Trophoblast cell (in vitro differentiated cells and primary cell): ENCODE measurements around the gene MGMT.

Experiments
- DNase-seq, 2 donors: peaks; one replicate each; pipeline ENCODE4 v3.0.0-alpha.2; 2016
- H2AFZ ChIP-seq: 2 replicates; pipeline ENCODE4 v1.6.1; 2013; ENCODE audit warnings: low read length, moderate library complexity, mild to moderate bottlenecking; ENCODE audit not compliant: insufficient read depth, poor library complexity
- H2AK5ac ChIP-seq: 2 replicates; pipeline ENCODE4 v1.6.1; 2013; ENCODE audit warnings: mild to moderate bottlenecking, low read length
- H2BK120ac ChIP-seq: 2 replicates; pipeline ENCODE4 v1.6.1; 2013; ENCODE audit warnings: low read length, mild to moderate bottlenecking, moderate library complexity; ENCODE audit not compliant: insufficient read depth, poor library complexity
- H2BK12ac ChIP-seq: 2 replicates; pipeline ENCODE4 v1.6.1; 2013; ENCODE audit warnings: mild to moderate bottlenecking, low read length, moderate library complexity
- H2BK5ac ChIP-seq: 2 replicates; pipeline ENCODE4 v1.6.1; 2013; ENCODE audit warnings: low read length, low read depth, moderate library complexity, mild to moderate bottlenecking; ENCODE audit not compliant: poor library complexity
- H3K14ac ChIP-seq: 2 replicates; pipeline ENCODE4 v1.6.1; 2013; ENCODE audit warnings: mild to moderate bottlenecking, low read length
- H3K18ac ChIP-seq: 2 replicates; pipeline ENCODE4 v1.6.1; 2013; ENCODE audit warnings: mild to moderate bottlenecking, low read length
- H3K23ac ChIP-seq: 2 replicates; pipeline ENCODE4 v1.6.1; 2013; ENCODE audit warnings: low read length
- H3K27ac ChIP-seq: 2 replicates; pipeline ENCODE4 v1.5.1; 2013; ENCODE audit warnings: low read depth, mild to moderate bottlenecking, inconsistent platforms, low read length, moderate library complexity
- H3K27me3 ChIP-seq: 2 replicates; pipeline ENCODE4 v1.6.1; 2013; ENCODE audit warnings: inconsistent platforms, mild to moderate bottlenecking, low read length, moderate library complexity; ENCODE audit not compliant: insufficient read depth
- H3K36me3 ChIP-seq, 2 experiments: 1 replicate in 1 of 2; 2 replicates in 1 of 2; pipeline ENCODE4 v1.6.1; 2013; ENCODE audit warnings: low read length in 2 of 2, mild to moderate bottlenecking in 2 of 2, moderate library complexity in 1 of 2; ENCODE audit not compliant: insufficient read depth in 2 of 2, control insufficient read depth in 1 of 2
- H3K4ac ChIP-seq: 2 replicates; pipeline ENCODE4 v1.6.1; 2013; ENCODE audit warnings: low read depth, mild to moderate bottlenecking, low read length, moderate library complexity
- H3K4me1 ChIP-seq, 2 experiments: 1 replicate in 1 of 2; 2 replicates in 1 of 2; pipeline ENCODE4 v1.6.1; 2013; ENCODE audit warnings: low read length in 2 of 2, mild to moderate bottlenecking in 2 of 2, moderate library complexity in 1 of 2; ENCODE audit not compliant: insufficient read depth in 2 of 2, control insufficient read depth in 1 of 2
- H3K4me2 ChIP-seq: 2 replicates; pipeline ENCODE4 v1.6.1; 2013; ENCODE audit warnings: inconsistent platforms, mild to moderate bottlenecking, low read length, moderate library complexity
- H3K4me3 ChIP-seq: 2 replicates; pipeline ENCODE4 v1.5.1; 2013; ENCODE audit warnings: mild to moderate bottlenecking, low read depth, low read length, inconsistent platforms
- H3K79me1 ChIP-seq: one replicate; pipeline ENCODE4 v1.6.1; 2013; ENCODE audit warnings: low read length
- H3K79me2 ChIP-seq: 2 replicates; pipeline ENCODE4 v1.6.1; 2013; ENCODE audit warnings: low read length, mild to moderate bottlenecking; ENCODE audit not compliant: control insufficient read depth, insufficient read depth, poor library complexity
- H3K9ac ChIP-seq: 2 replicates; pipeline ENCODE4 v1.6.1; 2013; ENCODE audit warnings: mild to moderate bottlenecking, low read length
- H3K9me3 ChIP-seq: 2 replicates; pipeline ENCODE4 v1.6.1; 2013; ENCODE audit warnings: low read depth, mild to moderate bottlenecking, control low read depth, inconsistent platforms, low read length; ENCODE audit not compliant: insufficient read depth
- H4K12ac ChIP-seq: 2 replicates; pipeline ENCODE4 v1.6.1; 2013; ENCODE audit warnings: low read depth, mild to moderate bottlenecking, low read length, moderate library complexity
- H4K8ac ChIP-seq: 2 replicates; pipeline ENCODE4 v1.6.1; 2013; ENCODE audit warnings: low read depth, mild to moderate bottlenecking, low read length, moderate library complexity
- H4K91ac ChIP-seq: one replicate; pipeline ENCODE4 v1.6.1; 2013; ENCODE audit warnings: low read depth, mild to moderate bottlenecking, low read length, moderate library complexity
- WGBS: extraction: QIAGEN DNeasy Blood & Tissue Kit; methylation state at CpG from one replicate; pipeline ENCODE4 v1.1.7; 2013; ENCODE audit warnings: missing lambda C conversion rate; ENCODE audit not compliant: insufficient read length, insufficient coverage; ENCODE audit errors: extremely low coverage; 5-methylcytosine and 5-hydroxymethylcytosine counted together

Gene MGMT

GRCh38 chr10:129505500-129506075, 38.5 kb downstream of the MGMT start:
- no CpG with 5 or more reads among the region's 4 CpGs for WGBS
- Histone ChIP-seq H3K79me1 (no peaks in the 10 kb centered on the region), H4K91ac (no peak overlapping the region), H3K27ac (no peak overlapping the region), H3K4me3 (no peak overlapping the region), H3K79me2 (no peaks in the 10 kb centered on the region), H3K4me1 (no peaks in the 10 kb centered on the region), H3K4ac (no peak overlapping the region), H2BK12ac (no peak overlapping the region), H3K27me3 (no peaks in the 10 kb centered on the region), H4K8ac (no peak overlapping the region), H3K9ac (no peak overlapping the region), H3K23ac (no peak overlapping the region), H3K4me2 (no peak overlapping the region), H4K12ac (no peak overlapping the region), H3K9me3 (peaks cover 8% of the 10 kb centered on the region), H3K14ac (no peak overlapping the region), H2BK120ac (no peak overlapping the region), H3K36me3 (no peaks in the 10 kb centered on the region), H2AFZ (no peak overlapping the region), H3K18ac (no peak overlapping the region), H2BK5ac (no peak overlapping the region), H2AK5ac (no peak overlapping the region)
- DNase-seq = no peak

GRCh38 chr10:129506101-129506797, 39.2 kb downstream of the MGMT start:
- Histone ChIP-seq H3K27ac (no peak overlapping the region), H3K79me2 (no peaks in the 10 kb centered on the region), H2BK120ac (no peak overlapping the region), H2BK5ac (no peak overlapping the region), H2BK12ac (no peak overlapping the region), H4K12ac (no peak overlapping the region), H3K36me3 (no peaks in the 10 kb centered on the region), H2AFZ (no peak overlapping the region), H3K14ac (no peak overlapping the region), H2AK5ac (no peak overlapping the region), H3K18ac (no peak overlapping the region), H3K4me3 (no peak overlapping the region), H3K27me3 (no peaks in the 10 kb centered on the region), H3K23ac (no peak overlapping the region), H3K4me2 (no peak overlapping the region), H3K4ac (no peak overlapping the region), H4K91ac (no peak overlapping the region), H3K79me1 (no peaks in the 10 kb centered on the region), H3K4me1 (no peaks in the 10 kb centered on the region), H4K8ac (no peak overlapping the region), H3K9me3 (peaks cover 8% of the 10 kb centered on the region), H3K9ac (no peak overlapping the region)
- WGBS = 100% methylated on average over 1 of the region's 14 CpGs
- peak in 1 of 2 donors; percentile 24 for DNase-seq

GRCh38 chr10:129507216-129507889, 40.3 kb downstream of the MGMT start:
- H2AK5ac ChIP-seq = no peak overlapping the region
- no peak overlapping the region for H3K4me2 ChIP-seq
- no peak overlapping the region for H4K8ac ChIP-seq
- H3K23ac ChIP-seq = no peak overlapping the region
- H3K14ac ChIP-seq = no peak overlapping the region
- no peaks in the 10 kb centered on the region for H3K79me1 ChIP-seq
- H3K27ac ChIP-seq = no peak overlapping the region
- peaks cover 8% of the 10 kb centered on the region for H3K9me3 ChIP-seq
- no peak overlapping the region for H2BK120ac ChIP-seq
- no peak overlapping the region for H3K4ac ChIP-seq
- H3K27me3 ChIP-seq = no peaks in the 10 kb centered on the region
- no peak overlapping the region for H4K12ac ChIP-seq
- H3K18ac ChIP-seq = no peak overlapping the region
- H2BK5ac ChIP-seq = no peak overlapping the region
- H2AFZ ChIP-seq = no peak overlapping the region
- H4K91ac ChIP-seq = no peak overlapping the region
- H3K9ac ChIP-seq = no peak overlapping the region
- DNase-seq = no peak
- no peak overlapping the region for H3K4me3 ChIP-seq
- WGBS = no CpG with 5 or more reads among the region's 12 CpGs
- no peaks in the 10 kb centered on the region for H3K4me1 ChIP-seq
- H2BK12ac ChIP-seq = no peak overlapping the region
- H3K79me2 ChIP-seq = no peaks in the 10 kb centered on the region
- H3K36me3 ChIP-seq = no peaks in the 10 kb centered on the region

- Histone ChIP-seq H2BK120ac (no peak overlapping the region), H3K23ac (no peak overlapping the region), H3K36me3 (no peaks in the 10 kb centered on the region), H3K4me2 (no peak overlapping the region), H3K14ac (no peak overlapping the region), H3K9me3 (peaks cover 8% of the 10 kb centered on the region), H3K9ac (no peak overlapping the region), H2AK5ac (no peak overlapping the region), H2BK5ac (no peak overlapping the region), H3K79me1 (no peaks in the 10 kb centered on the region), H3K4me1 (no peaks in the 10 kb centered on the region), H3K27ac (no peak overlapping the region), H3K4me3 (no peak overlapping the region), H4K12ac (no peak overlapping the region), H3K27me3 (no peaks in the 10 kb centered on the region), H2BK12ac (no peak overlapping the region), H4K91ac (no peak overlapping the region), H4K8ac (no peak overlapping the region), H3K18ac (no peak overlapping the region), H3K4ac (no peak overlapping the region), H3K79me2 (no peaks in the 10 kb centered on the region), H2AFZ (no peak overlapping the region)
- WGBS = no CpG with 5 or more reads among the region's 12 CpGs
- DNase-seq = no peak
These were observed 42.1 kb downstream of the MGMT start for GRCh38 chr10:129509155-129509554.
